Stimulated activated naive CD8-positive, alpha-beta T cell treated with anti-CD3 and anti-CD28 coated beads, Interleukin-15, amount 100 ng/mL, for 72 hours (primary cell): ENCODE measurements around the gene GNB3.
A peak's percentile ranks its signal among the peaks of the same experiment; 100 is the strongest.

ENCODE experiments used
- ATAC-seq: fragments of 150-1000 bp; cut with Tn5 transposase; 2 replicates; pipeline ENCODE4 v1.10.0; 2021; ENCODE audit warnings: mild to moderate bottlenecking, moderate library complexity
- DNase-seq, 2 donors: peaks; one replicate each; pipeline ENCODE4 v3.0.0; 2021 to 2022
- H3K27ac Mint-ChIP-seq, 2 donors: one replicate each; pipeline ENCODE4 v1.8.0; 2022; ENCODE audit warnings: mild to moderate bottlenecking in 2 of 2, mixed read lengths in 2 of 2, moderate library complexity in 2 of 2
- H3K27me3 Mint-ChIP-seq: one replicate; pipeline ENCODE4 v1.8.0; 2022; ENCODE audit warnings: mixed read lengths
- H3K4me1 Mint-ChIP-seq: one replicate; pipeline ENCODE4 v1.8.0; 2022; ENCODE audit warnings: mild to moderate bottlenecking, mixed read lengths
- H3K4me3 Mint-ChIP-seq, 2 donors: one replicate each; pipeline ENCODE4 v1.8.0; 2022; ENCODE audit warnings: mild to moderate bottlenecking in 2 of 2, mixed read lengths in 2 of 2, moderate library complexity in 1 of 2
- H3K9me3 Mint-ChIP-seq, 2 donors: one replicate each; pipeline ENCODE4 v1.8.0; 2022; ENCODE audit warnings: mixed read lengths in 2 of 2

The GNB3 gene

DNA sequence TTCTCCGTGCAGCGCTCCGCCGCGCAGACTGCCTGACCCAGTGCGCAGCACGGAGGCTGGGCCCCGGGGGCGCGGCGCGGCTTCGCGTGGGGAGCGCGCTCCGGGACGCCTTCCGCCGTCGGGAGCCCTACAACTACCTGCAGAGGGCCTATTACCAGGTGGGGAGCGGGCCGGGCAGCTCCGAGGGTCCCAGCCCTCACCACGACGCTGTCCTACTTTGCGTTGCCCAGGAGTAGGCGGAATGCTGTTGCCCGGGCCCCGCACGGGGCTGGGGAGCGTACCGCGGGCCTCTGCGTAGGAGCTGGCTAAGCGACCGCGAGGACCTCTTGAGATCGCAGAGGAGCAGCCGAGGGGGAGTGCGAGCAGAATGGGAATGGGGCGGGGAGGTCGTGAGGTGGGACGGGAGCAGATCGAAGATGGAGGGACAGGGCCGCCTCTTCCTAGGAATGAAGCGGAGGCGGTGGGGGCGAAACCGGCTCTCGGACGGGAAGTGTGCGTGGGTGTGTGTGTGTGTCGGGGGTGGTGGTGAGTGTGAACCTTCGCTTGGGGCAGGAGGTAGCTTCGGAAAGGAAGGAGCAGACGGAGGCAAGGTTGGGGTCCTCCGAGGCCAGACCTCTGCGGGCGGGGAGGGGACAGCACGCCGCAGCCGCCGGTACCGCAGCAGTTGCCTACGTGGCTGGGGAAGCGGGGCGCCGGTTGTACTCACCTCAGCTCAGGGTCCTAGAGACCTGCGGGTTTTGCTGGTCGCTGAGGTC is 11.8 kb upstream of the GNB3 start:
- peak overlapping the region; percentile 91 to 93 for H3K4me3 Mint-ChIP-seq
- ATAC-seq: peak; percentile 68
- H3K9me3 Mint-ChIP-seq: no peaks in the 10 kb centered on the region
- H3K27me3 Mint-ChIP-seq: peaks cover 81% of the 10 kb centered on the region
- peak overlapping the region; percentile 89 to 90 for H3K27ac Mint-ChIP-seq
- peak; percentile 48 to 57 for DNase-seq
- peaks cover 34% of the 10 kb centered on the region for H3K4me1 Mint-ChIP-seq

DNA sequence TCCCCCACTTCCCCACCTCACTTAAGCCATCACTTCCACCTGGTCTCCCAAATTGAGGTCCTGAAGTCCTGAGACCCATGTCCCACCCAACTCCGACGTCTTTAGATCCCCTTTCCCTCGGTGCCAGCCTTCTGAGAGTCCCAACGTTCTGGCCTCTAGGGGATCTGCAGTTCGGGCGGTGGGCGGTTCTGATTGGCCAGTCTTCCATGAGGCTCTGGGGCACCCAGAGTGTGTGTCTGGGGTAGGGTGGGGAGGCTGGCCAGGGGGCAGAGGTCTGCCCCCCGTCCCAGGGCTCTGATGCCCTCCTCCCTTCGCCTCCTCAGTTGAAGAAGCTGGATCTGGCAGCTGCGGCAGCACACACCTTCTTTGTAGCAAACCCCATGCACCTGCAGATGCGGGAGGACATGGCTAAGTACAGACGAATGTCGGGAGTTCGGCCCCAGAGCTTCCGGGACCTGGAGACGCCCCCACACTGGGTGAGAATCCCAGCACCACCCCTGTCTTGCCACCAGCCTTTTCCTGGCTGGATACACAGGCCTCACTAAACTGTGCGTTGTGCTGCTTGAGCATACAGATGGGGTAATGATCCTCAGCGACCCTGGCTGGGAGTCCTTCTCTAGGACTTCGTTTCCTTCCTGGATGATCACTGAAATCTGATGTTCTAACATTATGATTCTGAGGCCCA is 11.0 kb upstream of the GNB3 start:
- peak overlapping the region; percentile 91 to 93 for H3K4me3 Mint-ChIP-seq
- no peaks in the 10 kb centered on the region for H3K9me3 Mint-ChIP-seq
- H3K27ac Mint-ChIP-seq: no peak overlapping the region
- DNase-seq: no peak
- H3K27me3 Mint-ChIP-seq: peaks cover 74% of the 10 kb centered on the region
- peaks cover 39% of the 10 kb centered on the region for H3K4me1 Mint-ChIP-seq
- ATAC-seq: no peak

DNA sequence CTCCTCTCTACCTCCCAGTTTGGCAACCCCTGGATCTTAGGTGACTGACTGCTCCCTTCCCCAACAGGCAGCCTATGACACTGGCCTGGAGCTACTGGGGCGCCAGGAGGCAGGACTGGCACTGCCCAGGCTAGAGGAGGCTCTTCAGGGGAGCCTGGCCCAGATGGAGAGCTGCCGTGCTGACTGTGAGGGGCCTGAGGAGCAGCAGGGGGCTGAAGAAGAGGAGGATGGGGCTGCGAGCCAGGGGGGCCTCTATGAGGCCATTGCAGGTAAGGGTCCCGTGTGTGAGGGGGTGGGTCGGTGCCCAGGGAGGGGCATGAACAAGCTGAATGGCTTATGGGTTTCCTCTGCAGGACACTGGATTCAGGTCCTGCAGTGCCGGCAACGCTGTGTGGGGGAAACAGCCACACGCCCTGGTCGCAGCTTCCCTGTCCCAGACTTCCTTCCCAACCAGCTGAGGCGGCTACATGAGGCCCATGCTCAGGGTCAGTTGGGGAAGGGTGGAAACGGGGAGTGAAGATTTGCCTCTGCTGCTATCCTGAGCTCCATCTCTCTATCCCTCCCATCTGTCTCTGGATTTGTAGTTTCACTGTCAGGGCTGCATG is 10.3 kb upstream of the GNB3 start:
- DNase-seq (no peak), ATAC-seq (no peak)
- no peaks in the 10 kb centered on the region for H3K9me3 Mint-ChIP-seq
- H3K4me3 Mint-ChIP-seq: no peak overlapping the region
- H3K27me3 Mint-ChIP-seq: peaks cover 67% of the 10 kb centered on the region
- H3K27ac Mint-ChIP-seq: peak overlapping the region in 1 of 2 donors; percentile 92
- peaks cover 37% of the 10 kb centered on the region for H3K4me1 Mint-ChIP-seq

DNA sequence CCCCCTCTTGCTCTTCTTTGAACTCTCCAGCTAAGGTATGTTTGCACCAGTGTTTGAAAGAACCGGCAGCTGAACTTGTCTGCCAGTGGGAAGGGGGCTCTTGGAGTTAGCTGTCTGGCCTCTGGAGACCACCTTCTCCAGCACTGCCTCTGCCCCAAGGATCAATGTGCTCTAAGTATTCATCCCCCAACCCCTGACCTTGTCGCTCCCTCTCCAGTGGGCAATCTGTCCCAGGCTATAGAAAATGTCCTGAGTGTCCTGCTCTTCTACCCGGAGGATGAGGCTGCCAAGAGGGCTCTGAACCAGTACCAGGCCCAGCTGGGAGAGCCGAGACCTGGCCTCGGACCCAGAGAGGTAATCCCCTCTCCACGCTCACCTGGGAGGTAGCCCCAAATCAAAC is 9.7 kb upstream of the GNB3 start:
- Mint-ChIP-seq H3K4me1 (peaks cover 38% of the 10 kb centered on the region), H3K9me3 (no peaks in the 10 kb centered on the region), H3K27me3 (peaks cover 61% of the 10 kb centered on the region), H3K27ac (peak overlapping the region in 1 of 2 donors; percentile 1), H3K4me3 (no peak overlapping the region)
- DNase-seq (no peak), ATAC-seq (no peak)

DNA sequence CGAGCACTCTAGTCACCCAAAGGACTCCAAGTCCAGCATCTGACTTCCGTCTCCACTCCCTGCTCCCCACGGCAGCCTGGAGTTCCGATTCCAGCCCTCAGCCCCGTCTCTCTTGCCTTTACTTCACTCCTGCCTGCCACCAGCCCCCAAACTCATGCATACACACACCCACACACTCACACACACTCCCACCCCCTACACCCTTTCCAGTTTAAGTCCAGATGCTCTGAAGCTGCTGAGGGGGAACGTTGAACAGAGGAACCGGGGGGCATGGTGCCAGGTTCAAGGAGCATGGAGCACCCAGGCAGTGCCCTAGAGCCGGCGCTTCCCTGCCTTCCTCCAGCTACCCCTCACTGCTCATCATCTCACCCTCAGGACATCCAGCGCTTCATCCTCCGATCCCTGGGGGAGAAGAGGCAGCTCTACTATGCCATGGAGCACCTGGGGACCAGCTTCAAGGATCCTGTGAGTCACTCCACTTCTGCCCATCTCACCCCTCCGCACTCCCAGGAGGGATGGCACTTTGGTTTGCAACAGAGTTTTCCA is 9.2 kb upstream of the GNB3 start:
- Mint-ChIP-seq H3K27me3 (peaks cover 56% of the 10 kb centered on the region), H3K4me1 (peaks cover 41% of the 10 kb centered on the region)

DNA sequence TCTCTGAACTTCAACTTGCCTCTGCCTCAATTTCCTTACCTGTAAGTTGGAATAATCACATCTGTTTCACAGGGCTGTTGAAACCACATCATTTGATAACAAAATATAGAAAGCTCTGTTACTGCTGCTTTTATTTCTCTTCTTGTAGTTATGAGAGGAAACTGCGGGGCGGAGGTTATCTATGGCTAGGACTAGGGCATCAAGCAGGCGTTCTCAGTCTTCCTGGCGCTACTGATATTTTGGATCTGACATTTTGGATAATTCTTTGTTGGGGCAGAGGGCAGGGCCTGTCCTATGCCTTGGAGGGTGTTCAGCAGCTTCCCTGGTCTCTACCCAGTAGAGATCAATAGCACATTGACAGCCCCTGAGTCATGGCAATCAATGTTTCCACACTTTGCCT is 8.6 kb upstream of the GNB3 start:
- no peak for ATAC-seq

More for the DNA sequence above, 9.2 kb upstream of the GNB3 start:
- ATAC-seq (no peak), DNase-seq (no peak)
- Mint-ChIP-seq H3K9me3 (no peaks in the 10 kb centered on the region), H3K27ac (no peak overlapping the region), H3K4me3 (no peak overlapping the region)

DNA sequence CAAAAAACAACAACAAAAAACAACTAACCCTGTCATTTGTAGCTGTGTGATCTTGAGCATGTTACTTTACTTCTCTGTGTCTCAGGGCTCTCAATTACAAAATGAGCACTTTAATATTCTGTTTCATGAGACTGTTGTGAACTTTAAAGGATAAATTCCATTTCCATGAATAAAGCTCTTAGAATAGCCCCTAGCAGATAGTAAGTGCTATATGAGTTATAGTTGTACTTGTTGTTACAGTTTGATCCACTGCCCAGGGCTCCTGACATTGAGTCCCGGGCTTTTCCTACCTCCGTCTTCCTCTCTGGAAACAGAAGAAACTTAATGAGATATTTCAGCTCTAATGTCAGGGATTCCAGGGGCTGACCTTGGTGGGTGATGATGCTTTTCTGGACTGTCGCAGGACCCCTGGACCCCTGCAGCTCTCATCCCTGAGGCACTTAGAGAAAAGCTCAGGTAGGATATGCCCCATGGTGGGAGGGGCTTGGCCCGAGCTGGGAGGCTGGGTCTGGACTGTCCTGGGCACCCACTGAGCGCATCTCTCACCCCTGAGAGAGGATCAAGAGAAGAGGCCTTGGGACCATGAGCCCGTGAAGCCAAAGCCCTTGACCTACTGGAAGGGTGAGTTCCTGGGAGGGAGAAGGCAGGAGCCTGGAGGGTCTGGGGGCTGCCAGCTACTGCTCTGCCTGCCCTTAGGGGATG is 7.4 kb upstream of the GNB3 start:
- H3K9me3 Mint-ChIP-seq: no peaks in the 10 kb centered on the region
- ATAC-seq: no peak
- no peak overlapping the region for H3K4me3 Mint-ChIP-seq
- no peak overlapping the region for H3K27ac Mint-ChIP-seq
- peaks cover 27% of the 10 kb centered on the region for H3K4me1 Mint-ChIP-seq
- H3K27me3 Mint-ChIP-seq: peaks cover 38% of the 10 kb centered on the region
- DNase-seq: no peak

More for the DNA sequence above, 8.6 kb upstream of the GNB3 start:
- no peaks in the 10 kb centered on the region for H3K9me3 Mint-ChIP-seq
- H3K4me1 Mint-ChIP-seq: peaks cover 39% of the 10 kb centered on the region
- H3K4me3 Mint-ChIP-seq: no peak overlapping the region
- peaks cover 50% of the 10 kb centered on the region for H3K27me3 Mint-ChIP-seq
- H3K27ac Mint-ChIP-seq: no peak overlapping the region
- no peak for DNase-seq

DNA sequence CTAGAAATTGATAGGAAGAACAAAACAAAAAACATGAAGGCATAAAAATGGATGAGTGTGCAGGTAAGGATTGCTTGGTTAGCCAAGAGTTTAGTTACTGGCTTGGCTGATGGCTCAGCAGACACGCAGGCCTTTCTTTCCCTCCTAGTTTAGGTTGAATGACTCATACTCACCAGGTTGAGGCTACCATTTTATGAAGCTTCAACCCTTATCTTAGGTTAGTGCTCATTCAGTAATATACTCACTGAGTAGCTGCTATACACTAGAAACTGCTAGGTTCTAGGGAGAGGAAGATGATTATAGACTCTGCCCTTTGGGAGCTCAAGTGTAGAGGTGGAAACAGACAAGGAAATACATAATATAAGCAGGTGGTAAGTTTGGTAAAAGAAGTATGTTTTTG is 6.5 kb upstream of the GNB3 start:
- no peak overlapping the region for H3K27ac Mint-ChIP-seq
- no peak for ATAC-seq
- H3K9me3 Mint-ChIP-seq: no peaks in the 10 kb centered on the region

DNA sequence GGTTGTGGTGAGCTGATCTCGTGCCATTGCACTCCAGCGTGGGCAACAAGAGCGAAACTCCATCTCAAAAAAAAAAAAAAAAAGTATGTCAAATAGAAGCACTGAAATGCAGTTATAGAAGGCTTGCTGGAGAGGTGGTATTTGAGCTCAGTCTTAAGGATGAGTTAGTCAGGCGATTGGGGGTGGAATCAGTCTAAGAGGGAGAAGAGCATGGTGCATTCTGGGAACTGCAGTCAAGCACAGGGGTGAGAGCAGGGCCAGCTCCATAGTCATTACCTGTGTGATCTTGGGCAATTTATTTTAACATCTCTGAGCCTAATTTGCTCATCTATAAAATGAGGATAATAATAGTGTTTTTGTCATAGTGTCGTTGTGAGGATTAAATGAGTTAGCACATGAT is 5.9 kb upstream of the GNB3 start:
- Mint-ChIP-seq H3K27ac (peak overlapping the region in 1 of 2 donors; percentile 8), H3K4me1 (peaks cover 14% of the 10 kb centered on the region), H3K27me3 (peaks cover 22% of the 10 kb centered on the region), H3K4me3 (no peak overlapping the region), H3K9me3 (no peaks in the 10 kb centered on the region)
- ATAC-seq (no peak), DNase-seq (no peak)

More for the DNA sequence above, 6.5 kb upstream of the GNB3 start:
- Mint-ChIP-seq H3K4me1 (peaks cover 20% of the 10 kb centered on the region), H3K27me3 (peaks cover 28% of the 10 kb centered on the region), H3K4me3 (no peak overlapping the region)
- DNase-seq: no peak

DNA sequence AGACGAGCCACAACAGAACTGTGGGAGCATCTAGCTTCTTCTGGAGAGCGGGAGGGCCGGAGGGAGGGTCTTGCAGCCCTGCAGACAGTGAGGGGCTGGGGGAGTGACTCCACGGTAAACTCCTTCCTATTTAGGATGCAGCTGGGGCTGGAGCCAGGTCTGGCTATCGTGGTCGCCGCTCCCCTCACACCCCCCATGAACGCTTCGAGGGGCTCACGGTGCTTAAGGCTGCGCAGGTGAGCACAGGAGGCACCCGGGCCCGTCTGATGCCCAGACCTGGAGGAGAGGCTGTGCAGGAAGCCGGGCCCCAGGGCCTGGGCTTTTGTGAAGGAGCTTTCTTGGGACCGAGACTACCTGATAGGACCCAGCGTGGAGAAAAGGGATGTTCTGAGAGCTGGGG is 3.9 kb upstream of the GNB3 start:
- Mint-ChIP-seq H3K27ac (no peak overlapping the region), H3K27me3 (peaks cover 2% of the 10 kb centered on the region), H3K4me3 (no peak overlapping the region), H3K9me3 (no peaks in the 10 kb centered on the region), H3K4me1 (peaks cover 14% of the 10 kb centered on the region)
- no peak for ATAC-seq
- no peak for DNase-seq

DNA sequence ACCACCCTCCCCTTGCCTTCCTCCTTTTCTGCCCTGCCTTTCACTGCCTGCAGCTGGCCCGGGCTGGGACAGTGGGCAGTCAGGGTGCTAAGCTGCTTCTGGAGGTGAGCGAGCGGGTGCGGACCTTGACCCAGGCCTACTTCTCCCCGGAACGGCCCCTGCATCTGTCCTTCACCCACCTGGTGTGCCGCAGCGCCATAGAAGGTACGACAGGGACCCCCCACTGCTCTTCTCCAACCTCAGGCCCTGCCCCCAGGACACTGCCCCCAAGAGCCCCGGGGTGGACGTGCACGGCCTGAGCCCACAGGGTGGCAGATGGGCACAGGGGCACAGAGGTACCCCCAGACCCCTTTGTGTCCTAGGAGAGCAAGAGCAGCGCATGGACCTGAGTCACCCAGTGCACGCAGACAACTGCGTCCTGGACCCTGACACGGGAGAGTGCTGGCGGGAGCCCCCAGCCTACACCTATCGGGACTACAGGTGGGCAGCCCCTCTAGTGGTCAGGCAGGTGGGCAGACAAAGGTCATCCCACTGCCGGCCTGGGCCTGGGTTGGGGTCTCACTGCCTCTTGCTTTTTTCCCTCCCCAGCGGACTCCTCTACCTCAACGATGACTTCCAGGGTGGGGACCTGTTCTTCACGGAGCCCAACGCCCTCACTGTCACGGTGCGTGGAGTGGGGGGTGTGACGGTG is 3.2 kb upstream of the GNB3 start:
- no peak for DNase-seq
- no peak overlapping the region for H3K27ac Mint-ChIP-seq
- no peaks in the 10 kb centered on the region for H3K9me3 Mint-ChIP-seq
- ATAC-seq: no peak
- H3K4me1 Mint-ChIP-seq: peaks cover 14% of the 10 kb centered on the region
- no peaks in the 10 kb centered on the region for H3K27me3 Mint-ChIP-seq
- H3K4me3 Mint-ChIP-seq: no peak overlapping the region

DNA sequence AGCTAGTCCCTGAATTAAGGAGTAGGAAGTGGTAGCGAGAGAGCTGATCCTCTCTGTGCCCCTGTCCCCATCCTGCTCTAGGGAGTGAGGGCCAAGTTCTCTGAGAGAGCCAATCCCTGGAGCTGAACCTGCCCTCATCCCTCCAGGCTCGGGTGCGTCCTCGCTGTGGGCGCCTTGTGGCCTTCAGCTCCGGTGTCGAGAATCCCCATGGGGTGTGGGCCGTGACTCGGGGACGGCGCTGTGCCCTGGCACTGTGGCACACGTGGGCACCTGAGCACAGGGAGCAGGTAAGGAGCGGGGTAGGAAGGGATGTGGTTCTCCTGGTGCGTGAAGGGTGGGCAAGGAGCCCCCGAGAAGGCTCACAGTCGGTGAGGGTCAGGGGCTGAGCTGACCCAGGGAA is 1.9 kb upstream of the GNB3 start:
- H3K4me3 Mint-ChIP-seq: no peak overlapping the region
- DNase-seq (no peak), ATAC-seq (no peak)
- peak overlapping the region in 1 of 2 donors; percentile 92 for H3K27ac Mint-ChIP-seq
- H3K27me3 Mint-ChIP-seq: no peaks in the 10 kb centered on the region
- peaks cover 14% of the 10 kb centered on the region for H3K4me1 Mint-ChIP-seq
- H3K9me3 Mint-ChIP-seq: no peaks in the 10 kb centered on the region

DNA sequence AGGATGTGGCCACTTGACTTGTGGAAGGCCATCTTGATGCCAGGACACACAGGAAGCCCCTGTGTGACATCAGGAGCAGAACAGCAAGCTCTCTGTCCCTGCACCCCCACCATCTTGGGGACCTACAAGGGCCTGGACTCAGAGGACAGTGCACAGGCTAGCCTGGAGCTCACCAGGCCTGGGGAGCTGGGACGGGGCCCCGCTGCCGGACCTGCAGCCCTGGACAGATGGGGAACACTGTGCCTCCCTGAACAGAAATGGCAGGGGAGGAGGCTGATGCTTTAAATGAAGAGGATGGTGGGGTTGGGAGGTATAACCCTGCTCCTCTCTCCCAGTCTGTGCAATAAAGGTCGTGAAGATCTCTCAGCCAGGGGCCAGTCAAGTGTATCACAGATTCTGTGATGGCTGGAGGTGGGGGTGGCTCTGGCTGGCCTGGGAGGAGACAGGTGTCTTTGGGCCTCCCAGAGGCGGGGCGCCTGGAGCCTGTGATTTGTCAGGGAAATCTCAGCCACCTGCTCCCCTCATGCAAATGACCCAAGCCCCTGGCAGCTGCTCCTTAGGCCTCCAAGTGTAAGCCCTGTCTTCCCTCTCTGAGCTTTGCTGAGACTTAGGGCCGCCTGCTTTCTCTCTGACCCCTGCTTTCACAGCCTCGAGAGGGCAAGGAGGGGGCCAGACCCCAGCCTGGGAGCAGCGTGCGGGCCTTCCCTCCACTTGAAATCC is 1.1 kb upstream of the GNB3 start:
- H3K9me3 Mint-ChIP-seq: no peaks in the 10 kb centered on the region
- no peak overlapping the region for H3K4me3 Mint-ChIP-seq
- no peaks in the 10 kb centered on the region for H3K27me3 Mint-ChIP-seq
- ATAC-seq (no peak), DNase-seq (no peak)
- H3K27ac Mint-ChIP-seq: no peak overlapping the region
- peaks cover 9% of the 10 kb centered on the region for H3K4me1 Mint-ChIP-seq

DNA sequence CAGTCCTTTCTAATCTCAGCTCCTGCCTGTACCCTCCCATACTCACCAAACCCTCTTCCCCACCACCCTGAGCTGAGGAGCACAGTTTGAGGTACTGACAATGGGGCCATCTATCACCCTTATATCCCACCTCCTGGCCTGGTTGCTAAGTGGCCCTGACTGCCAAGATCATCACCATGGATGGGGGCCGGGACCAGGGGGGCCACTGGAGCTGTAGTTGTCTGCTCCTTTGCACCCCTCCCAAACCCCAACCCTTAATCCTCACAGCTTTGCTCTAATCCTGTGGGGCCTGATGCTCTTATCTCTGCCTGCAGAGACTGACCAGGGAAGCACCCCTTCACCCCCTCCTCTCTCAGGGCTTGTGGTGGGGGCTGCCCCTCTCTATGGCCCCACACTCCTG is 395 bp upstream of the GNB3 start:
- Mint-ChIP-seq H3K4me3 (no peak overlapping the region), H3K4me1 (peaks cover 9% of the 10 kb centered on the region), H3K27ac (peak overlapping the region in 1 of 2 donors; percentile 89), H3K27me3 (no peaks in the 10 kb centered on the region), H3K9me3 (no peaks in the 10 kb centered on the region)
- no peak for ATAC-seq
- no peak for DNase-seq
